ENCODE data around the gene CHSY3.
A peak's percentile ranks its signal among the peaks of the same experiment; 100 is the strongest.

- no peak for TF ChIP-seq EZH2 (IDR thresholded peaks at IDR 0.05; ENCODE audit: borderline replicate concordance, low read length)
- TF ChIP-seq, protein P1, sequence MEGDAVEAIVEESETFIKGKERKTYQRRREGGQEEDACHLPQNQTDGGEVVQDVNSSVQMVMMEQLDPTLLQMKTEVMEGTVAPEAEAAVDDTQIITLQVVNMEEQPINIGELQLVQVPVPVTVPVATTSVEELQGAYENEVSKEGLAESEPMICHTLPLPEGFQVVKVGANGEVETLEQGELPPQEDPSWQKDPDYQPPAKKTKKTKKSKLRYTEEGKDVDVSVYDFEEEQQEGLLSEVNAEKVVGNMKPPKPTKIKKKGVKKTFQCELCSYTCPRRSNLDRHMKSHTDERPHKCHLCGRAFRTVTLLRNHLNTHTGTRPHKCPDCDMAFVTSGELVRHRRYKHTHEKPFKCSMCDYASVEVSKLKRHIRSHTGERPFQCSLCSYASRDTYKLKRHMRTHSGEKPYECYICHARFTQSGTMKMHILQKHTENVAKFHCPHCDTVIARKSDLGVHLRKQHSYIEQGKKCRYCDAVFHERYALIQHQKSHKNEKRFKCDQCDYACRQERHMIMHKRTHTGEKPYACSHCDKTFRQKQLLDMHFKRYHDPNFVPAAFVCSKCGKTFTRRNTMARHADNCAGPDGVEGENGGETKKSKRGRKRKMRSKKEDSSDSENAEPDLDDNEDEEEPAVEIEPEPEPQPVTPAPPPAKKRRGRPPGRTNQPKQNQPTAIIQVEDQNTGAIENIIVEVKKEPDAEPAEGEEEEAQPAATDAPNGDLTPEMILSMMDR (conservative IDR thresholded peaks at IDR 0.05 in 1 of 2, IDR thresholded peaks at IDR 0.05 in 1 of 2; ENCODE audit: extremely low read depth in 1 of 2, insufficient read depth in 1 of 2, low read depth in 1 of 2, low read length in 2 of 2) = peak; percentile 48 to 70
Observed at GRCh38 chr5:130109152-130109551, 204.9 kb downstream of the CHSY3 start.

Measured in mammary epithelial cell (primary cell).